Measurements from ENCODE around the gene NFKBIL1.

DNA sequence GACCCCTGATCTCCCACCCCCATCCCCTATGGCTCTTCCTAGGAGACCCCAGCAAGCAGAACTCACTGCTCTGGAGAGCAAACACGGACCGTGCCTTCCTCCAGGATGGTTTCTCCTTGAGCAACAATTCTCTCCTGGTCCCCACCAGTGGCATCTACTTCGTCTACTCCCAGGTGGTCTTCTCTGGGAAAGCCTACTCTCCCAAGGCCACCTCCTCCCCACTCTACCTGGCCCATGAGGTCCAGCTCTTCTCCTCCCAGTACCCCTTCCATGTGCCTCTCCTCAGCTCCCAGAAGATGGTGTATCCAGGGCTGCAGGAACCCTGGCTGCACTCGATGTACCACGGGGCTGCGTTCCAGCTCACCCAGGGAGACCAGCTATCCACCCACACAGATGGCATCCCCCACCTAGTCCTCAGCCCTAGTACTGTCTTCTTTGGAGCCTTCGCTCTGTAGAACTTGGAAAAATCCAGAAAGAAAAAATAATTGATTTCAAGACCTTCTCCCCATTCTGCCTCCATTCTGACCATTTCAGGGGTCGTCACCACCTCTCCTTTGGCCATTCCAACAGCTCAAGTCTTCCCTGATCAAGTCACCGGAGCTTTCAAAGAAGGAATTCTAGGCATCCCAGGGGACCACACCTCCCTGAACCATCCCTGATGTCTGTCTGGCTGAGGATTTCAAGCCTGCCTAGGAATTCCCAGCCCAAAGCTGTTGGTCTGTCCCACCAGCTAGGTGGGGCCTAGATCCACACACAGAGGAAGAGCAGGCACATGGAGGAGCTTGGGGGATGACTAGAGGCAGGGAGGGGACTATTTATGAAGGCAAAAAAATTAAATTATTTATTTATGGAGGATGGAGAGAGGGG lies 26.1 kb downstream of the NFKBIL1 start:
- no peak for TF ChIP-seq TEAD4 (IDR thresholded peaks at IDR 0.05)
- TF ChIP-seq, protein P1, sequence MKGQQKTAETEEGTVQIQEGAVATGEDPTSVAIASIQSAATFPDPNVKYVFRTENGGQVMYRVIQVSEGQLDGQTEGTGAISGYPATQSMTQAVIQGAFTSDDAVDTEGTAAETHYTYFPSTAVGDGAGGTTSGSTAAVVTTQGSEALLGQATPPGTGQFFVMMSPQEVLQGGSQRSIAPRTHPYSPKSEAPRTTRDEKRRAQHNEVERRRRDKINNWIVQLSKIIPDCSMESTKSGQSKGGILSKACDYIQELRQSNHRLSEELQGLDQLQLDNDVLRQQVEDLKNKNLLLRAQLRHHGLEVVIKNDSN (IDR thresholded peaks at IDR 0.05): no peak
